ENCODE data around the gene CRYL1. TPM values are rescaled to one million over a fixed set of nuclear protein-coding genes. Genes with fewer than 3 reads are reported as not detected.

Gene CRYL1
- total RNA-seq, 1 donor from 2014 or later = 35.4 TPM

DNA sequence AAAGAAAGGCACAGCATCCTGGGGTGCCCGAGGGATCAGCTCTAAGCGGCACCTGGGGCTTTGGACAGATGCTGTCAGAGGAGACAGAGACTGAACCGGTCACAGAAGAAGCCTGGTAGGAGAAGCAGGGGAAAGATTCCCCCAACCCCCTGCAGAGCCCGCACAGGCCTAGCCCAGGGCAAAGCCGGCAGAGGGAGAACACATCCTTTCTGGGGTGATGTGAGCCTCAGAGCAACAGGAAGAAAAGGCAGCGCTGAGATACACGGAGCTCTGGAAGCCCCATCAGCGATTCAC, 101.2 kb downstream of the CRYL1 start:
- Histone ChIP-seq H3K4me3 (no peak overlapping the region), H3K4me1 (peaks cover 6% of the 10 kb centered on the region), H3K27ac (no peak overlapping the region), H3K27me3 (no peaks in the 10 kb centered on the region), H3K36me3 (no peaks in the 10 kb centered on the region), H3K9me3 (no peaks in the 10 kb centered on the region)
- no peak for TF ChIP-seq POLR2A (IDR thresholded peaks at IDR 0.05)
- no peak for TF ChIP-seq POLR2AphosphoS5 (IDR thresholded peaks at IDR 0.05; ENCODE audit: insufficient read depth in 1 of 2, low read depth in 1 of 2)
- TF ChIP-seq, protein P1, sequence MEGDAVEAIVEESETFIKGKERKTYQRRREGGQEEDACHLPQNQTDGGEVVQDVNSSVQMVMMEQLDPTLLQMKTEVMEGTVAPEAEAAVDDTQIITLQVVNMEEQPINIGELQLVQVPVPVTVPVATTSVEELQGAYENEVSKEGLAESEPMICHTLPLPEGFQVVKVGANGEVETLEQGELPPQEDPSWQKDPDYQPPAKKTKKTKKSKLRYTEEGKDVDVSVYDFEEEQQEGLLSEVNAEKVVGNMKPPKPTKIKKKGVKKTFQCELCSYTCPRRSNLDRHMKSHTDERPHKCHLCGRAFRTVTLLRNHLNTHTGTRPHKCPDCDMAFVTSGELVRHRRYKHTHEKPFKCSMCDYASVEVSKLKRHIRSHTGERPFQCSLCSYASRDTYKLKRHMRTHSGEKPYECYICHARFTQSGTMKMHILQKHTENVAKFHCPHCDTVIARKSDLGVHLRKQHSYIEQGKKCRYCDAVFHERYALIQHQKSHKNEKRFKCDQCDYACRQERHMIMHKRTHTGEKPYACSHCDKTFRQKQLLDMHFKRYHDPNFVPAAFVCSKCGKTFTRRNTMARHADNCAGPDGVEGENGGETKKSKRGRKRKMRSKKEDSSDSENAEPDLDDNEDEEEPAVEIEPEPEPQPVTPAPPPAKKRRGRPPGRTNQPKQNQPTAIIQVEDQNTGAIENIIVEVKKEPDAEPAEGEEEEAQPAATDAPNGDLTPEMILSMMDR (IDR thresholded peaks at IDR 0.05) = no peak
- intact Hi-C loops (cut with DNase I) = no loop called here
- DNase-seq (ENCODE audit: extremely low spot score in 2 of 2) = no peak

DNA sequence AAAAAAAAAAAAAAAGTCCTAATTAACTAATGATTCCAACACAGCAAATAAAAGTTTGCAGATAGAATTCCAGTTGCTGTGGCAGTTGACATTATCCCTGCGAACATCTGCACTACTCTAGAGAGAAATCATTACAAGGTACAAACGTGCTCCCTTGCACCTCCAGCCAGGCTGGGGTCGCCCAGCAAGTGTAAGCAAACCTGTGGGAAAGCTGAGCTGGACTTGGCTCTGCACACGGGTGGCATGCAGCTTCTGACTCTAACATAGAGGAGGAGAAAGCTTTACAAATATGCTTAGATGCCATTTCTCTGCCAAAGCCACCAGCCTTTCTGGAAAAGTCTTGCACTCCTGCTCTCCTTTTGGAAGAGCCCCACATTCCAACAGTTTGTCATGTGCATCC, 103.3 kb downstream of the CRYL1 start:
- H3K4me3 ChIP-seq = no peak overlapping the region
- no peak overlapping the region for H3K27ac ChIP-seq
- H3K36me3 ChIP-seq = no peaks in the 10 kb centered on the region
- intact Hi-C loops (cut with DNase I) = no loop called here
- H3K27me3 ChIP-seq = no peaks in the 10 kb centered on the region
- H3K9me3 ChIP-seq = no peaks in the 10 kb centered on the region
- DNase-seq (ENCODE audit: extremely low spot score in 2 of 2) = peak in 1 of 2 donors; percentile 34
- TF ChIP-seq, protein P1 (IDR thresholded peaks at IDR 0.05) = no peak
- no peak for TF ChIP-seq POLR2A (IDR thresholded peaks at IDR 0.05)
- TF ChIP-seq POLR2AphosphoS5 (IDR thresholded peaks at IDR 0.05; ENCODE audit: insufficient read depth in 1 of 2, low read depth in 1 of 2) = no peak
- H3K4me1 ChIP-seq = peaks cover 12% of the 10 kb centered on the region

- no peak for TF ChIP-seq POLR2A (IDR thresholded peaks at IDR 0.05)
- intact Hi-C loops (cut with DNase I) = no loop called here
- H3K27me3 ChIP-seq = no peaks in the 10 kb centered on the region
- peaks cover 12% of the 10 kb centered on the region for H3K4me1 ChIP-seq
- H3K9me3 ChIP-seq = no peaks in the 10 kb centered on the region
- no peaks in the 10 kb centered on the region for H3K36me3 ChIP-seq
- no peak overlapping the region for H3K27ac ChIP-seq
- no peak for DNase-seq (ENCODE audit: extremely low spot score in 2 of 2)
- H3K4me3 ChIP-seq = no peak overlapping the region
Observed at GRCh38 chr13:20420938-20421337, 104.7 kb downstream of the CRYL1 start.

- H3K36me3 ChIP-seq = no peaks in the 10 kb centered on the region
- DNase-seq (ENCODE audit: extremely low spot score in 2 of 2) = no peak
- no peaks in the 10 kb centered on the region for H3K9me3 ChIP-seq
- no peak overlapping the region for H3K4me3 ChIP-seq
- peak overlapping the region; percentile 80 for H3K27ac ChIP-seq
- intact Hi-C loops (cut with DNase I) = no loop called here
- TF ChIP-seq POLR2AphosphoS5 (IDR thresholded peaks at IDR 0.05; ENCODE audit: insufficient read depth in 1 of 2, low read depth in 1 of 2) (no peak), POLR2A (IDR thresholded peaks at IDR 0.05) (no peak)
- TF ChIP-seq, protein P1 (IDR thresholded peaks at IDR 0.05) = no peak
- H3K27me3 ChIP-seq = no peaks in the 10 kb centered on the region
- H3K4me1 ChIP-seq = peaks cover 18% of the 10 kb centered on the region
Observed at GRCh38 chr13:20418953-20419352, 106.7 kb downstream of the CRYL1 start.

- no peak overlapping the region for H3K4me3 ChIP-seq
- no peaks in the 10 kb centered on the region for H3K9me3 ChIP-seq
- DNase-seq (ENCODE audit: extremely low spot score in 2 of 2) = no peak
- no peak overlapping the region for H3K27ac ChIP-seq
- intact Hi-C loops (cut with DNase I) = no loop called here
- H3K27me3 ChIP-seq = no peaks in the 10 kb centered on the region
- no peaks in the 10 kb centered on the region for H3K36me3 ChIP-seq
- H3K4me1 ChIP-seq = peaks cover 26% of the 10 kb centered on the region
- TF ChIP-seq, protein P1 (IDR thresholded peaks at IDR 0.05) = no peak
- no peak for TF ChIP-seq POLR2A (IDR thresholded peaks at IDR 0.05)
- TF ChIP-seq POLR2AphosphoS5 (IDR thresholded peaks at IDR 0.05; ENCODE audit: insufficient read depth in 1 of 2, low read depth in 1 of 2) = no peak
Observed at GRCh38 chr13:20416223-20416745, 109.4 kb downstream of the CRYL1 start.

Measured in vagina (tissue), 2 donors.